K562 (cell line): ENCODE results near the gene NDP. TPM values are rescaled to one million over a fixed set of nuclear protein-coding genes. Genes with fewer than 3 reads are reported as not detected.

ENCODE experiments used
- ATAC-seq: fragments of 200-7000 bp; cut with Tn5 transposase; 3 replicates; pipeline ENCODE4 v1.9.1; 2020; ENCODE audit warnings: moderate library complexity
- BruUV-seq: library from RNA; stranded (reverse); fragments of 400-500 nt; replicated peaks from 2 replicates; lab custom pipeline; 2021; lab: Mats Ljungman, UMichigan
- CTCF ChIA-PET: fragments of 300-600 bp; formaldehyde crosslinking; extraction: SDS; loops from one replicate; lab custom pipeline; 2021; ENCODE audit warnings: low intra/inter-chr PET ratio; lab: Yijun Ruan, JAX
- POLR2A ChIA-PET: fragments of 300-600, 350-650 bp; sonication (Branson Sonifier 250); formaldehyde crosslinking; extraction: SDS; loops from one replicate; lab custom pipeline; 2021; ENCODE audit warnings: antibody characterized with exemption, inconsistent platforms; lab: Yijun Ruan, JAX
- DNase-seq, 4 experiments: peaks; one replicate each; pipeline versions ENCODE4 v3.0.0 to v3.0.0-alpha.2; 2011 to 2018; ENCODE audit warnings: low spot score in 3 of 4, mixed read lengths in 3 of 4; ENCODE audit errors: extremely low read depth in 1 of 4
- FAIRE-seq: peaks from 2 replicates; lab custom pipeline; 2011; peaks lifted over from hg19 to GRCh38; lab: Jason Lieb, UNC
- H2AFZ ChIP-seq: 2 replicates; pipeline ENCODE4 v1.6.0; 2011; ENCODE audit warnings: low read depth, low read length, control low read depth, inconsistent platforms
- H3K27ac ChIP-seq: fragments of 200-600 bp; 3 replicates; pipeline ENCODE4 v1.8.0; 2011; ENCODE audit warnings: low read depth, mild to moderate bottlenecking, control low read depth, inconsistent platforms, low read length, moderate library complexity, mixed read lengths; ENCODE audit errors: extremely low read depth
- H3K27me3 ChIP-seq, 2 experiments: fragments of 300-600 bp in 1 of 2; 2 replicates in 1 of 2; 3 replicates in 1 of 2; pipeline versions ENCODE4 v1.6.0 to v1.8.0; 2011; ENCODE audit warnings: inconsistent platforms in 2 of 2, low read length in 2 of 2, mild to moderate bottlenecking in 1 of 2, mixed read lengths in 1 of 2, moderate library complexity in 1 of 2; ENCODE audit not compliant: control insufficient read depth in 2 of 2, insufficient read depth in 2 of 2
- H3K36me3 ChIP-seq: fragments of 300-600 bp; 3 replicates; pipeline ENCODE4 v1.8.0; 2011; ENCODE audit warnings: mild to moderate bottlenecking, low read length, inconsistent platforms; ENCODE audit not compliant: control insufficient read depth, insufficient read depth
- H3K4me1 ChIP-seq, 2 experiments: fragments of 200-600 bp in 1 of 2; replicated peaks in 1 of 2; 2 replicates in 1 of 2; 3 replicates in 1 of 2; pipeline versions ENCODE4 v1.5.1 to v1.8.0; 2011; ENCODE audit warnings: inconsistent platforms in 2 of 2, low read length in 2 of 2, mild to moderate bottlenecking in 1 of 2, mixed read lengths in 1 of 2, moderate library complexity in 1 of 2; ENCODE audit not compliant: control insufficient read depth in 2 of 2, insufficient read depth in 2 of 2
- H3K4me2 ChIP-seq: 2 replicates; pipeline ENCODE4 v1.6.1; 2011; ENCODE audit warnings: low read length, control low read depth, inconsistent platforms, mixed read lengths; ENCODE audit not compliant: insufficient read depth
- H3K4me3 ChIP-seq: fragments of 200-600 bp; sonication (generic), shearing (Covaris generic); 2 replicates; pipeline ENCODE4 v1.5.1; 2016; ENCODE audit warnings: control low read depth, inconsistent platforms
- H3K79me2 ChIP-seq: fragments of 200-600 bp; 3 replicates; pipeline ENCODE4 v1.8.0; 2011; ENCODE audit warnings: low read length, inconsistent platforms; ENCODE audit not compliant: control insufficient read depth, insufficient read depth
- H3K9ac ChIP-seq, 2 experiments: 2 replicates each; pipeline versions ENCODE4 v1.6.0 to v1.6.1; 2011; ENCODE audit warnings: low read depth in 2 of 2, low read length in 2 of 2, control low read depth in 1 of 2, inconsistent platforms in 1 of 2, mild to moderate bottlenecking in 1 of 2, mixed read lengths in 1 of 2; ENCODE audit not compliant: insufficient read depth in 1 of 2
- H3K9me1 ChIP-seq: one replicate; pipeline ENCODE4 v1.6.0; 2011; ENCODE audit warnings: inconsistent platforms, mild to moderate bottlenecking, low read length, moderate library complexity; ENCODE audit not compliant: control insufficient read depth, insufficient read depth
- H3K9me3 ChIP-seq: replicated peaks from 2 replicates; pipeline ENCODE4 v1.5.1; 2011; ENCODE audit warnings: low read depth, low read length, inconsistent platforms; ENCODE audit not compliant: control insufficient read depth, insufficient read depth
- H4K20me1 ChIP-seq: replicated peaks from 2 replicates; pipeline ENCODE4 v1.6.1; 2011; ENCODE audit warnings: low read length, inconsistent platforms, mixed read lengths; ENCODE audit not compliant: control insufficient read depth, insufficient read depth
- ATF6 ChIP-seq: sonication (generic); formaldehyde crosslinking; IDR thresholded peaks from 2 replicates; pipeline ENCODE4 v1.4.0; 2020; ENCODE audit warnings: mild to moderate bottlenecking, missing genetic modification reagents
- BHLHE40 ChIP-seq: IDR thresholded peaks from 2 replicates; pipeline ENCODE4 v1.6.1; 2011; ENCODE audit warnings: low read length, improper control_type of control experiment
- BRCA1 ChIP-seq, 2 experiments: fragments of 450-650 bp in 1 of 2; sonication (generic) in 1 of 2; formaldehyde crosslinking in 1 of 2; IDR thresholded peaks; 2 replicates each; pipeline versions ENCODE4 v1.5.0 to v1.6.1; 2017 to 2020; ENCODE audit warnings: mild to moderate bottlenecking in 1 of 2, missing genetic modification reagents in 1 of 2
- CLOCK ChIP-seq: fragments of 250-450 bp; sonication (Bioruptor Pico); IDR thresholded peaks from 2 replicates; pipeline ENCODE4 v1.4.0; 2020; ENCODE audit warnings: mild to moderate bottlenecking, moderate library complexity, borderline replicate concordance
- CREM ChIP-seq: IDR thresholded peaks from 2 replicates; pipeline ENCODE4 v1.6.1; 2014; ENCODE audit warnings: antibody characterized with exemption, low read depth
- CTCFL ChIP-seq: IDR thresholded peaks from 2 replicates; pipeline ENCODE4 v1.6.1; 2011; ENCODE audit warnings: borderline replicate concordance, low read depth, mild to moderate bottlenecking, moderate library complexity, low read length; ENCODE audit not compliant: insufficient read depth, poor library complexity, severe bottlenecking
- HNRNPK ChIP-seq: fragments of 200-400 bp; formaldehyde crosslinking; IDR thresholded peaks from one replicate; pipeline ENCODE4 v1.6.1; 2018; ENCODE audit warnings: mild to moderate bottlenecking, low read depth, low read length; ENCODE audit not compliant: poor library complexity, severe bottlenecking
- RBM34 ChIP-seq: fragments of 200-400 bp; formaldehyde crosslinking; IDR thresholded peaks from 2 replicates; pipeline ENCODE4 v1.6.1; 2018; ENCODE audit warnings: low read length, borderline replicate concordance; ENCODE audit not compliant: insufficient read depth
- SRF ChIP-seq, 2 experiments: fragments of 250-450, 450-650 bp in 1 of 2; sonication (Bioruptor Pico) in 1 of 2; sonication (generic) in 1 of 2; formaldehyde crosslinking; IDR thresholded peaks; 2 replicates each; pipeline versions ENCODE4 v1.5.0 to v1.5.1; 2020 to 2022; ENCODE audit warnings: mild to moderate bottlenecking in 1 of 2, missing genetic modification reagents in 1 of 2
- XRCC3 ChIP-seq: fragments of 450-650 bp; IDR thresholded peaks from 2 replicates; pipeline ENCODE4 v1.6.1; 2017; ENCODE audit warnings: mild to moderate bottlenecking, moderate library complexity
- ZNF140 ChIP-seq: fragments of 250-450 bp; sonication (Bioruptor Pico); IDR thresholded peaks from 2 replicates; pipeline ENCODE4 v1.8.0; 2021; ENCODE audit warnings: moderate library complexity, mild to moderate bottlenecking, inconsistent platforms
- ZNF175 ChIP-seq: fragments of 200-800 bp; sonication (Bioruptor generic); IDR thresholded peaks from 2 replicates; pipeline ENCODE4 v1.6.1; 2016; ENCODE audit warnings: low read depth, mild to moderate bottlenecking, missing genetic modification characterization, missing compliant biosample characterization
- ZNF184 ChIP-seq: sonication (generic); formaldehyde crosslinking; IDR thresholded peaks from 2 replicates; pipeline ENCODE4 v1.5.0; 2020; ENCODE audit warnings: missing genetic modification reagents
- ZNF655 ChIP-seq: fragments of 250-450 bp; sonication (Bioruptor Pico); IDR thresholded peaks from 2 replicates; pipeline ENCODE4 v1.5.0; 2021
- WGBS: fragments of 100-300 bp; shearing (Covaris generic); methylation state at CpG from one replicate; pipeline ENCODE4 v1.1.6; 2016; ENCODE audit warnings: low coverage, mixed read lengths; ENCODE audit not compliant: insufficient coverage; ENCODE audit errors: missing lambda C conversion rate; 5-methylcytosine and 5-hydroxymethylcytosine counted together
- in situ Hi-C: fragments of 300-500 bp; cut with MboI; formaldehyde crosslinking; loops from 4 replicates; pipeline ENCODE4 v1.15.0; 2018; ENCODE audit warnings: inconsistent platforms, mixed read lengths
- intact Hi-C: fragments of 100-400 bp; cut with micrococcal nuclease; formaldehyde crosslinking; loops from 2 replicates; pipeline ENCODE4 v1.14.2; 2022
- polyA plus RNA-seq, 8 experiments: library from polyadenylated mRNA; depleted of rRNA in 4 of 8; stranded (reverse) in 5 of 8; unstranded in 3 of 8; fragments of >200 nt; fragmentation: Nextera tagmentation in 2 of 8; fragmentation: Illumina TruSeq in 1 of 8; extraction: Ambion mirVana in 2 of 8; extraction: Trizol in 1 of 8; gene quantifications; 2 replicates each; pipeline versions ENCODE4 v1.2.1 to v1.2.3, GENCODE V29; 2011 to 2014; ENCODE audit warnings: inconsistent platforms in 1 of 8, missing spikeins in 1 of 8
- total RNA-seq, 7 experiments: library from RNA; depleted of rRNA in 6 of 7; stranded (reverse); fragments of >200 nt in 6 of 7; fragmentation: Illumina TruSeq in 2 of 7; extraction: Trizol in 2 of 7; gene quantifications; 2 replicates each; pipeline versions ENCODE4 v1.2.1 to v1.2.3, GENCODE V29; 2011 to 2021; ENCODE audit warnings: low replicate concordance in 1 of 7

NDP gene
- total and polyA plus RNA-seq, 9 of the 15 experiments (the other 6 are each of a cell fraction or from before 2014, with no cell fraction given): not detected

DNA sequence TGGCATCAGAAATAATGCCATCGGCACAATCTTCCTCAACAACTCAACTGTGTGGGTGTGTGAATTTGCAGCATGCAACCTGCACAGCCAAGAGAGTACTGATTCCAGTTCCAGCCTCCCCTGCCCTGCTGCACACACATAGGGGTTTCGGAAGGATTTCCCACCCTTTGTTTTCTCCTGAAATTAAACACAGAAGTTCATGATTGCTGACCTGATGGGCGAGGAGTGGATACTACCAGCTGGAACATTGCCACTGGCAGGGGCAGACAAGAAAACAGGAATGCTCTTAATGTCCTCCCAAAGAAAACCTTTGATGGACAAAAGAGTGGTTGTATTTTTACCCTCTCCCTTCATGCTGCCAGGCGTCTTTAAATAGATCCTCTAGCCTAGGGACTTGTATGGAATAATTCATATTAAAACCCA lies 4.8 kb downstream of the NDP start:
- Histone ChIP-seq H2AFZ (no peak overlapping the region), H3K4me2 (no peak overlapping the region), H3K9ac (no peak overlapping the region), H3K9me1 (no peaks in the 10 kb centered on the region), H3K36me3 (no peaks in the 10 kb centered on the region), H3K79me2 (no peaks in the 10 kb centered on the region), H3K27me3 (peaks cover 3 to 19% of the 10 kb centered on the region in 2 experiments; a peak in 4 of 5 replicates), H3K27ac (no peak overlapping the region), H3K4me1 (no peaks in the 10 kb centered on the region), H3K4me3 (no peak overlapping the region), H4K20me1 (no peaks in the 10 kb centered on the region), H3K9me3 (no peaks in the 10 kb centered on the region)
- intact Hi-C loops: no loop called here
- WGBS: 0% methylated on average over 4 of the region's 4 CpGs
- ATAC-seq (no peak), FAIRE-seq (no peak), DNase-seq (no peak)
- no TSS peak for BruUV-seq
- ChIA-PET CTCF (no interaction called here), POLR2A (interaction anchor here (0.6 kb wide), 1 partner anchor 304 kb away, joined by 4 read pairs; no protein-coding TSS in a partner anchor)
- in situ Hi-C loops: loop anchor here (25.0 kb wide), 1 partner anchor 1094 kb away; no protein-coding TSS in a partner anchor
- no peak for TF ChIP-seq BHLHE40
- no peak for TF ChIP-seq ZNF175 (CRISPR knock-in tag)
- no peak for TF ChIP-seq SRF (CRISPR knock-in tag; IDR thresholded peaks at IDR 0.05)
- TF ChIP-seq ATF6: no peak
- no peak for TF ChIP-seq CTCFL
- TF ChIP-seq BRCA1 (IDR thresholded peaks at IDR 0.05): no peak
- no peak for TF ChIP-seq BRCA1 (CRISPR knock-in tag; IDR thresholded peaks at IDR 0.05)
- TF ChIP-seq ZNF655 (CRISPR knock-in tag): no peak
- no peak for TF ChIP-seq ZNF184 (CRISPR knock-in tag)
- no peak for TF ChIP-seq HNRNPK
- no peak for TF ChIP-seq RBM34
- TF ChIP-seq CREM: no peak
- TF ChIP-seq XRCC3: no peak
- no peak for TF ChIP-seq CLOCK (CRISPR knock-in tag)
- TF ChIP-seq ZNF140 (CRISPR knock-in tag): no peak
